EH (cell line): Measurements from ENCODE around the gene VWA5B1.

Source experiments
- DNase-seq: peaks from one replicate; pipeline ENCODE4 v3.0.0-alpha.2; 2015; ENCODE audit warnings: low read depth

The VWA5B1 gene

DNA sequence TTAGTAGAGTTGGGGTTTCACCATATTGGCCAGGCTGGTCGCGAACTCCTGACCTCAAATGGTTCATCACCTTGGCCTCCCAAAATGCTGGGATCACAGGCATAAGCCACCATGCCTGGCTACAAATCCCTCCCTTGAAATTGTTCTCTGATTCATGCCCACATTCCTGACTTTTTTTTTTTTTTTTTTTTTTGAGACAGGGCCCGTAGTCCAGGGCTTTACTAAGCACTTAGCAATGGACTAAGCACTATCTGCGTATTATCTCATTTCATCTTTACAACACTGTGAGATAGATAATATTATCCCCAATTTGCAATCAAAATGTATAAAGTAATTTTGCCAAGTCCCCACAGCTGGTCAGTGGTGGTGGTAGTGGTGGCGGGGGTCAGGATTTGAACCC, 58.9 kb downstream of the VWA5B1 start:
- DNase-seq = peak; percentile 16

DNA sequence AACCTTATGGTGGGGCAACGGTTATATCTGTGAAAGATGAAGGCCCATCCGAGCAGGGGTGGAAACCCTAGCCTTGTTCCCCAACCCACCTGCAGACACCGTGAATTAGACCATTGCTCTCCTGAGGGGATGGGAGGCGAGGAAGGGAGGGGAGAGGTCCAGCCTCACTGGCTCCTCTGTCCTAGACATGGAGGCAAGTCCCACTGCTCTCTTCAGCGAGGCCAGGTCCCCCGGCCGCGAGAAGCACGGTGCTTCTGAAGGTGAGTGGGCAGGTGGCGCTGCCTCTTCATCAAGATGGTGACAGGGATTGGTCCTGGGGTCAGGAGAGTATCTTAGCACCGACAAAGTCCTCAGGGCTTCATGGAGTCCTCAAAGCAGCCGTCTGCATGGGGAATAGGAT, 59.3 kb downstream of the VWA5B1 start:
- DNase-seq = no peak

DNA sequence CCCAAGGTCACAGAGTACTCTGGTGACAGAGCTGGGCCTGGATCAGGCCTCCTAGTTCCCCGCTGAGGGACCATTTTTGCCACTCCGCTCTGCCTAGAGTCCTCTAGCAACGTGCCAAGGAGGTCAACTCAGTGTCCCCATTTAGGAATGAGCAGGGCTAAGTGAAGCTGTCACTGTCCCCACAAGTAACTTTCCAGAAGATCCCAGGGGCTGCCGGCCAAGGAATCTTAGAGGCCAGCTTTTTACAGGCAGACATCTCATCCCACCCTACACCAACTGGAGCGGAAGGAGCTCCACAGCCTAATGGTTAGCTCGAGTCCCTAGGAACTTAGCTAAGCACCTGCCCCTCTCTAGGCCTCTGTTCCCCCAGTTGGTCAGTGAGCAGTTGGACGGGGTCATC, 59.7 kb downstream of the VWA5B1 start:
- DNase-seq = no peak

DNA sequence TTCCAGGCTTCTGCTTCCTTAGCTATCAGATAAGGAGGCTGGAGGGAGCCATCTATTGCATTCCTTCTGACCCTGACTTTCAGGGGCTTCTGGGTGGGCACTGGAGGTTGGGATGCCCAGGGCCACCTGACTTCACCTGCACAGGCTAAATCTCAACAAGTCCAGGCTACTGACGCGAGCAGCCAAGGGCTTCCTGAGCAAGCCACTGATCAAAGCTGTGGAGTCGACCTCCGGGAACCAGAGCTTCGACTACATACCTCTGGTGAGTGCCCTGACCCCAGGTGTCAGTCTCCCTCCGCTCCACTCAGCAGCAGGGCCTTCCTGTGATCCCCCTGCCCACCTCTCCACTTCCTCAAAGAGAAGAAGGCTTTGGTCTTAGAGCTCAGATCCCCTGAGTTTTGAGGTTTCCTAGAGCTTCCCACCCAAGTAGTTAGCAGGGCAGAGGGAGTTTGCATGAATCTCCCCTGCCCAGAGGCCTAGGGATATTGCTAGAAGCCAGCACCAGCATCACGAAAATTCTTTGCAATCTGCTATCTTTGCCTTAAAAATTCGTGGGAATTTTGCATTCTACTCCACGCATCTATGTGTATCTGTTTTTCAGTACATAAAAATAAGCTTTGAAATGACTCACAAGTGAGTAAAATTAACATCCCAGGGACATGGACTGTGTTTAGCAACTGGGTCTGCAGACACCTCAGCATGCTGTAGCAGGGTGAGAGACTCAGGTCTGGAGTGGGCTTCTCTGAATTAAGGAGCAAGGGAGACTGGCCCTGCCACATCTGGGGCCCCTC, 61.4 kb downstream of the VWA5B1 start:
- no peak for DNase-seq

DNA sequence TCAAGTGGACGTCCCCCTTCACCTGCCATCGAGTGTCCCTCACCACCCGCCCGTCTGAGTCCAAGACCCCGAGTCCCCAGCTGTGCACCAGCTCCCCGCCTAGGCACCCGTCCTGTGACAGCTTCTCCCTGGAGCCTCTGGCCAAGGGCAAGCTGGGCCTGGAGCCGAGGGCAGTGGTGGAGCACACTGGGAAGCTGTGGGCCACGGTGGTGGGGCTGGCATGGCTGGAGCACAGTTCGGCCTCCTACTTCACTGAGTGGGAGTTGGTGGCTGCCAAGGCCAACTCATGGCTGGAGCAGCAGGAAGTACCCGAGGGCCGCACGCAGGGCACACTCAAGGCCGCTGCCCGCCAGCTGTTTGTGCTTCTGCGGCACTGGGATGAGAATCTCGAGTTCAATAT, 63.2 kb downstream of the VWA5B1 start:
- no peak for DNase-seq

DNA sequence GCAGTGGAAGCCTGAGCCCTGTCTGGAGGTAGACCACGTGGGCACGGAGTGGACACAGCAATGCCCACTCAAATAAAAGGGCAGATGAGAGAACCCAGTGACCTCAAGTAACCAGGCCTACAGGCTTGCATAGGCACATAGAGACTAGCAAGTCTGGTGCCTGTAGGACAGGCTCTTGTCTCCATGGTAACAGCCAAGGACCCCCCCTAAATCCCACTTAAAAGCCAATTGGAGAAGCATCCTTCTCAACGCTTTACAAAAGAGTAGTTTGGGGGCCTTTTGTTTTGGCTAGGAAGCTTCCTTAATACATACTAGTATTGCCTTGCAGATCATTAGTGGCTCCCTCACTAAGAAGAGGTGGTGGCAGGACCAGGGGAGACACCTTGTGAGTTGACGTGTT, 63.9 kb downstream of the VWA5B1 start:
- no peak for DNase-seq

DNA sequence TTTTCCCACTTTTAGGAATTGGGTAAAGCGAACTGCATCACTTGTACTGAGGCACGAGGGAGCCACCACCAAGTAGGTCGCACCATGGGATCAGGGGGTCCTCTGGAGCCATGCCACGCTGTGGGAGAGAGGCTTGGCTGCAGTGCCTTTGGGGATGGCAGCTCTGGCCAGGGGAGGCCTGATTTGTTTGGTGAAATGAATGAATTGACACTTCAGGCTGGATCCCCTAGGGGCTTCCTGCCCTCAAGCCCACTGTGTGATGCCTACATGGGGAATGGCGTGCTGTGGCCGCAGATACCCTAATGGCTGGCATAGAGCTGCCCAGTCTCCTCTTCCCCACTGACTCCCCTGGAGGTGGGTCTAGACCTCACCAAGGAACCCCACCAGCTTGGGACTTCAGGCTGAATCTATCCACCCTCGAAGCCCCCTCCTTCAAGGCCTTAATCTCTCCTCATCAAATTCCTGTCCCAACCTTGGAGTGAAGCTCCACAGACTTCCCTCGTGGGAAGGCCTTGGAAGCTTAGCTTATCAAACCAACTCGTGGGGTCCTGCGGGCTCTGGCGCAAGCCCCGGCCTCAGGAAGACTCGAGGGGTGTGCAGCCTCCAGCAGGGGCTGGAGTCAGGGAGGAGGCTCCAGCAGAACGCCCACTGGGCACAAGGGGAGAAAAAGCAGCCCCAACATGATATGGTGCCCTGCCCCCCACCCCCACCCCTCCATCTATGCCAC, 64.6 kb downstream of the VWA5B1 start:
- DNase-seq = no peak

DNA sequence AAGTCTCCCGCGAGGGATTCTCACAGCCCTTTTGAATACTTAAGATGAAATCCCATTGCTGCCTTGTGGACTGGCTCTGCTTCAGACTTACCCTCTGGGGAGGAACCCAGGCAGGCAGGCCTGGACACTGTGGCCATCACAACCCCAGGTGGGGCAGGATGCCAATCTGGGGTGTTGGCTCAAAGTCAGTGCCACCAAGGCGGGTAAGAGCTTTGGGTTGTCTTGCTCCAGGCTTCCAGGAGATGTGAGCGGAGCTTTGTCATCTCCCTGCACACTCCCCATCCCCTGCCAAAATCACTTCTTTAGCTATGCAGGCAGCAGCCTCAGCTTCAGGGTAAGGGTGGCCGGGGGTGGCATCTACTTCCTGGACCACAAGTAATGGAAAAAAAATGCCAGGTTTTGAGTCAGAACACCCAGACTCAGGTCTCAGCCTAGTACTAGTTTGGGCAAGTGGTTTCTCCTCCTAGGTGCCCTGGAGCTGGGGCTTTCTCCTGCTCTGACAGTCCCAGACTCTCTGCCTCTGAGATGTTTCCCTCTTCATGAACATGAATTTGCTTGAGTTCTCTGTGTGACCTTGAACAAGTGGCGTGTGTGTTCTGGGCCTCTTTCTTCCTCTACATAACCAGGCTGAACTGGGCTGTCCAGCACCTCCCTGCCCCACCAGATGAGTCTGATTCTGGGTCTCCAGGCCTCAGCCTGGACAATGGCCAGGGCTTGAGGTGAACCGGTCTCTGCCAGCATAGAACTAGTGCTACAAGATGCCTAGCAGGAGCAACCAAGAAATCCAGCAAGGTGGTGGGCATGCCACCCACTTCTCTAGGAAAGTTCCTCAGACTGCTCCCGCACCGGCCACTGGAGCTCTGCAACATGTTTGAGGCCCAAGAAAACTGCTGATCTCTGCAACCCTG, 65.4 kb downstream of the VWA5B1 start:
- no peak for DNase-seq

DNA sequence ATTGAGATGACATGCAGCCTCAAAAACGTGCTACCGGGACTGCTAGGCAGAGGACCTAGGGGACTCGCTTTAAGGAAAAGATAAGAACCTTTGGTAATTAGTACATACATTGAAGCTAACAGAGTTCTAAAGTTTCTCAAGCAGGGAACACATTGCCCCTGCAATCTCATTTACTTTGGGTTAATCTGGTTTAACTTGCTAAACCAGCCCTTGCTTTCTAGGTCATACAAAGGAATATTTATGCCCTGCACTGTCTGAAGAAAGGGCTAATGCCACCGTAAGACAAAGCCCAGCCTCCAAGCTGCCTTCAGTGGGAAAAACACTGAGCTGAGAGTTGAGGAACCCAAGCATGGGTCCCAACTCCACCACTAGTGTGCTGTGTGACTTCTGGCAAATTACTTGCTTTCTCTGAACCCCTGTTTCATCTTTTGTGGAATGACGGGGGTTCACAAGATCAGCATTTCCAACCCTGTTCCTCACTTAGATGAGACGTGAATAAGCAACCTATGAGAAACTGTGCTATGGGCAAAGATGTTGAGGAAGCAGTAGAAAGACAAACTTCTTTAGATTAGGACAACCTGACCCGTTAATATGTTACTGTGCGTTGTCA, 66.3 kb downstream of the VWA5B1 start:
- no peak for DNase-seq

DNA sequence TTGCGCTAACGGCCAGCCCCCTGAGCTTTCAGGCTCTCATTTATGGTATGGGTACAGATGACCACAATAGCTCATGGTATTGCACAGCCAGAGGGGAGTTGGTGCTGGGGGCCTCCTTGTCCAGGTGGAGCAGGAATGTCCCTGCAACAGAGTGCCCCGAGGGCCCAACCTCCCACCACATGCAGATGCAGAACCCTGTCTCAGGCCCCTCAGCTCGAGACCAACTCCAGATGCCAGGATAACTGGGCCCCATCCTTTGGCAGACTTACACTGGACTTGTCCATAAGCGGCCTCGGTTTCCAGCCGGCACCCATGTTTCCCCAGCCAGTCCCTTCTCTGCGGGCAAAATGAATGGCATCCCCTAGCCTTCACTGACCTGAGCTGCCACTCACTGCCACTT, 67.1 kb downstream of the VWA5B1 start:
- no peak for DNase-seq

DNA sequence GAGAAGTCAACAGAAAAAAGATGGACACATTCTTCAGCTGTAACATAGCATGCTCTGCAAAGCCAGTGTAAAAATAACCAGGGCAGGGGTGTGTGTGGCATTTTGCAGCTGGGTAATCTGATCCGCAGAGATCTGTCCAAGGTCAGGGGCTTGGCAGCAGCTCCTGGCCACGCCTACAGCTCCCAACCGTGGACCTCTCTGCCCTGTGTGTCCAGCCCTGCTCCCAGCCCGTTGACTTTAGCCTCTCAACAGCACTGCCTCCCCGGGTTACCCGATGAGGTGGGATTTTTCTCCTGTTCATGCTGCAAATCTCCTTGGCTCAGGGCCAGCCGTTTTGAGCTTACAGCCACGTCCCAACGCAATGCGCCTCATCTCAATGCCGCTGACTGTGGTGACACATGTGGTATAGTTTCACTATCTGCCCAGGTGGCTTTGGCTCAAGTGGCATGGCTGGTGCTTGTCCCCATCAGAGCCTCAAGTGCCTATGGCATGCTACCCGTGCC, 68.1 kb downstream of the VWA5B1 start:
- DNase-seq = peak; percentile 63

DNA sequence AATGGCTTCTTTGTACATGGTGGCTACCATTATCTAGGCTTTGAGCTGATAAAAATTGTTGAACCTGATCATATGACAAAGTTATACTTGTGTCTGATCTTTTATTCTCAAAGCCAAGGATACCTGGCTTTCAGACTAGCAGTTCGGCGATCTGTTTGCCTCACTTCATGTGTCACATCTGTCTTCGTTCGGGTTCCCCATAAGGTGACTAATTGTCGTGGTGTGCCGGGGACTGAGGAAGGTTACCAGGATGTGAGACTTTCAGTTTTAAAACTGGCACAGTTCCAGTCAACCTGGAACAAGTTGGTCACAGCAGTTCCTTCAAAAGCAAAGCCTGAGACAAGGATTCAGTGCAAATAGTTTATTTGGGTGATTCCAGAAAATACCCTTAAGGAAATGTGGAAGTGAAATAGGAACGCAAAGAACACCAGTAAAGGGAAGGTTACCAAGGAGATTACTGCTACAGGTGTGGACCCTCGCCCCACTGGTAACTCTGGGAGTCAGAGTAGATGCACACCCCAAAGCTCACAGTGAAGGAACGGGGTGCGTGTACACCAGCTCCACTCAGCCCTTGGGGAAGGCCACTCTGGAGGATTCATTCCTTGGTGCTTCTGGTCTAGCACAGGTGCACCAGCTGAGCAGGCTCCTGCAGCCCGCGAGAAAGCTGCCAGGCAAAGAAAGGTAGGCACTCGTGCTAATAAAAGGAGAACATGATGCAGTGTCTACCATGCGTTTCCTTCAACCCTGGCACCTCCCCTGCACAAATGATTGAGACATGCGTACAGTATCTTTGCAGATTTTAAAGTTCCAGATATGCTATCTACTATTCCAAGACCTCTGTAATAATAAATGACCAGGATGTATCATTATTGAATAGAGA, 69.0 kb downstream of the VWA5B1 start:
- no peak for DNase-seq

DNA sequence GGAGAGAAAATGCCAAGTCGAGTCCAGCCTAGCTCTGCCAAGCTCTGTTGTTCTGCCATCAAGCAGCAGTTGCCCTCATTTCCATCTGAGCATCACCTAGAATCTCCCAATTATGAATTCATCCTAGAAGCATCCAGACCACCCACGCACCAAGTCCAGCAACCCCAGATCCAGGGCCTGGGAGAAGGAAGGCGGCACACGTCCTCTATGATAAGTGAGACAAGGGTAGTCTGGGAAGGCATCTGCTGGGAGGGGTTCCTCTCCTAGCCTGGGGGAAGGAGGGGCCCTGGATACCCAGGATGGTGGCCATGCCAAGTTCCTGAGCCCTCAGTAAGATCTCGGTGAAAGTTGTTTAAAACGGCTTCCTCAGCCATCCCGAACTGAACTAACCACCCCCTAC, 70.7 kb downstream of the VWA5B1 start:
- DNase-seq = no peak

DNA sequence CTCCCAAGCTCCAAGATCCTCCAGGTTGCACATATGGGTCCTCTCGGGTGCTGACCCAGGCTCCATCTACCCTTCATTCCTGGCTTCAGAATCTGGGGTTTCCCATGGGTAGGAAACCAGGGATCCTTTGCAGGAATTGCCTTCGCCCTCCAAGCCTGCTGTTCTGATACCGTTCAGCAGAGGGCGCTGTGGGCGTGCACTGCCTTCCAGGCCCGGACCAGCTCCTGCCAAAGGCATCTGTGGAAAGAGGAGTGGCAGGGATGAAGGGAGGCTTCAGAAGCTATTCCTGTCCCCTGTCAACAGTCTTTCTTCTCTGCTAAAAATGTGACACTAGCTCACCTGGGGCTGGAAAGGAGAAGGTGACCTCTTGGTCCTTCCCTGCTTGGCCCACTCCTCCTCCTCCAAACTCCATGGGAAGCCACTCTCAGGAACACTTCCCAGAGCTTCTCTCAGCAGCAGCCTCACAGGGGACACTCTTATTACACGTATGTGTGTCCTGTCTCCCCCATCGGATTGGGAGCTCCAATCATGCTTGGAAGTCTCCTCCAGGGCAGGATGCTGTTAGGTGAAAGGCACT, 71.2 kb downstream of the VWA5B1 start:
- peak; percentile 66 for DNase-seq

DNA sequence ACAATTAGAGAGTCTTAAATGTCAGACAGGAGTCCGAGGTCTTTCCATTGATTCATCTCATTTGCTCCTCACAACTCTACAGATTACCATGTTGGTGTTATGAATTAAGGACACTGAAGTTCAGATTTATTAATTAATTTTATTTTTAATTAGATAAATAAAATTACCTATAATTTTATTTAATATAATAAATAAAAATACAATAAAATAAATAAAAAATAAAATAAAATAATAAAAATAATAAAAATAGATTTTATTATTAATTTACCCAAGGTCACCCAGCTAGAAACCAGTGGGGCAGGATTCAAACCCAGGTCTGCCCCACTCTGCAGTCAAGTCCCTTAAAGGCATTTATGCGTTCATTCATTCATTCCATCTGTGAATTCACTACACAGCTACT, 72.2 kb downstream of the VWA5B1 start:
- no peak for DNase-seq

DNA sequence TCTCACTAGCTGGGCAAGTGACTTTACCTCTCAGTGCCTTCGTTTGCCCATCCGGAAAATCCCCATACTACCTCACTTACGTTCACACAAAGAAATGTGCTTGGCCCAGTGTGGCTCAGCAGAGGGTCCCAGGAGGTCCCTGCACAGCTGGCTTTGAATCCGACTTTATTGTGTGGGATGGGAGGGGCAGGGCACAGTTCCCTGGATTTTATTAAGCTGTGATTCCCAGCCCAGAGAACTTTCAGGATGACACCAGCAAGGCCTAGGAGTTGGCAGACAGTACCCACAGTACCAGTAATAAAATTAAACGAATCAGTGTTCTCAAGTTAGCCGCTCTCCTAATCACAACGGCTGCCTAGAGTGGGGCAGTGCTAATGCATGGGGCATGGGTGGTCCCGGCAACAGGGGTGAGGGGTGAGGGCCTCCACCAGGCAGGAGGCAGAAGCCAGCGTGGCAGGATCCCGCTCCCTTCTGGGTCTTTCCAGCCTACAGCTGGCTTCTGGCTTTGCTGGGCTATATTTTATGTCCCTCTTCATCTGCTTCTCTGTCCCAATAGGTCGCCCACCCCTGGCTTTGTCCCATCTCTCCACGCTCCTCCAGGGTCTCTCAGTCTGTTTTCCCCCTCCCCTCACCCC, 74.9 kb downstream of the VWA5B1 start:
- DNase-seq = no peak

DNA sequence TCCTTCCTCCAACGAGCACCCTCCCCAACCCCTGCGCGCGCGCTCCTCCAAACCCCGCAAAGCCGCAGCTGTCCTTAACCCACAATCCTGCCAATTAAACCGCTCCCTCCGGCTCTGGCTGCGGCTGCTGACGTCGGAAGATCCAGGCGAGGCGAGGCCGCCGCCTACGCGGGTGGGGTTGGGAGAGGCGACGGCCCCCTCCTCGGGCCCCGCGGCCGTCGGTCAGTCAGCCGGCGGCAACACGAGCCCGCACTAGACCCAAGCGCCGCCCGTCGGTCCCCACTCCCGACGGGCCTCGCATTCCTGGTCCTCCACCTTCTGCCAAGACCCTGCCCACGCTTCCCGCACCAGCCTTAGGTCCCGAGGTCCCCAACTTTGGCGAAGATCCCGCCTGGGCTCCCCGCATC, 75.4 kb downstream of the VWA5B1 start:
- DNase-seq = peak; percentile 4

DNA sequence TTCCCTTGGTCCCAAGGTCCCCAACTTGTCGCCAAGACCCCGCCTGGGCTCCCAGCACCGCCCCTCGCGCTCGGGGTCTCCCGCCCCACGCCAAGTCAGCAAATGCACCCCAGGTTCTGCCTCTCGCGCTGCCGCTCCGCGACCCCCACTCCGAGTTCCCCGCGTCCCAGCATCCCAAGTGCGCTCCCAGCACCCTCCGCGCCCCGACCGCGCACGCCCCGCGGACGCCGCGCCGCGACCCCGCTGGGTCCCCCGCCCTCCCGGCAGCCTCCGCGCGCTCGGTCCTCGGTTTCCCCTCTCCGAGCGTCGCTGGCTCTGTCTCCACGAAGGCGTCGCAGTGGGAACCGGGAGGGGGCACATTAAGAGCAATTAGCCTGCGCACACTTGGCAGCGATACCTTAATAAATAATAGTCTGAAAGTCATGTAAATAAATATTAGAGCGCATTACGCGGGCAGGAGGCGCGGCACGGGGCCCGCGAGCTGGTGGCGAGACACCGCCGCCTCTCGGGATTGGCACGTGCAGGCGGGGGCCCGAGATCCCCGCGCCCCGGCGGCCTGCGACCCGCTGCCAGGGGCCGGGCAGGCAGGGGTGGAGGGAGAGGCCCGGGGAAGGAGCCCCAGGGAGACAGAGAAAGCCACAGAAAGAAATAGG, 75.9 kb downstream of the VWA5B1 start:
- DNase-seq = no peak

DNA sequence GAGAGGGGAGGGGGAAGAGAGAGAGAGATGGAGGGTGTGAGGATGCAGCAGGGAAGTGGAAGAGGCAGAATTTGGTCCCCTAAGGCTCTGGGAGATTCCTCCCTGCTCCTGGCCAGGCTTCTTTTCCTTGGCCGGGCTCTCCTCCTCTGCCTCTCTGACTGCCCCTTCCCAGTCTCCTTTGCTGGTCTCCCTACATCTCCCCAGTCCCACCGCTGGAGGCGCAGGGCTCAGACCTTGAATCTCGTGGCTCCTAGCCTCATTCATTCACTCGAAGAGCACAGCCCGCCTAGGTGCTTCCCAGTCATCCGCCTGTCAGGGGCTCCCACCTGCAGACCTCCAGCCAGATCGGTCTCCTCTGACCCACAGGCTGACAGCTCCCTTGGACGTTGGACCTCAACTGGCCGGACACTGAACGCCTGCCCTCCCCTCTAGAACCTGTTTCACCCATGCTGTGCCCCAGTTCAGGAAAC, 76.5 kb downstream of the VWA5B1 start:
- DNase-seq = peak; percentile 49
